GM12873 (cell line): Measurements from ENCODE around the gene B4GALT2.
A peak's percentile ranks its signal among the peaks of the same experiment; 100 is the strongest.

Source experiments
- CTCF ChIP-seq: IDR thresholded peaks from 2 replicates; pipeline ENCODE4 v1.5.1; 2012; ENCODE audit warnings: low read depth, mild to moderate bottlenecking, moderate library complexity, low read length, control low read depth; ENCODE audit not compliant: insufficient read depth; ENCODE audit errors: missing control alignments

The B4GALT2 gene

GRCh38 chr1:43973981-43974442 lies 5.0 kb upstream of the B4GALT2 start:
- no peak for TF ChIP-seq CTCF

DNA sequence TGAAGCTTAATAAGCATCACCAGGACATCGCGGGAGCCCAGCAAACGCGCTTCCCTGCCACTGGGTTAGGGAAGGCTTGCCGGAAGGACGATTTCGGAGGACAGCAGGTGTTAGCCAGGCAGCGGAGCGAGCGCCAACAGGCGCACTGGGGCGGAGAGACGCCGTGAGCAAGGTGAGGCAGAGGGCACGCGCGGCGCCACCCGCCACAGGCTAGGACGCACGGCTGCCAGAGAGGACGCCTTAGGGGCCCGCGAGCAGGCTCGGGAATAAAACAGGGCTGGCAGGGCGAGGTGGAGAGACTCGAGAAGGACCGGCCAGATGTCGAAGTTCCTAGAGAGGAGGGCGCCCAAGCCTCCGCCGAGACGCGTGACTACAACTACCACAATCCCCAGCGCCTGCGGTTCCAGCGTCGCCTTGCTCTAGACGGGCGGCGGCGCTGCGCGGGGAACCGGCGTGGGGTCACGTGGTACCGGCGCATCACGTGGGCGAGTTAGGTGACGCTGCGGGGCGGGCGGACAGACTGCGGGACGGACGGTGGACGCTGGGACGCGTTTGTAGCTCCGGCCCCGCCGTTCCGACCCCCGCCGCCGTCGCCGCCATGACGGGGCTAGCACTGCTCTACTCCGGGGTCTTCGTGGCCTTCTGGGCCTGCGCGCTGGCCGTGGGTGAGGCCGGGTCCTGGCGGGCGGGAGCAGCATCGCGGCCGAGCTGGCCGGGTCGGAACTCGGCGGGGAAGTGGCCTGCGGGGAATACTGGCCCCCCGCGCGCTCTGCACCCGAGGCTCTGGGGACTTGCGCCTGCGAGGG lies 4.4 kb upstream of the B4GALT2 start, which contains the start of gene ATP6V0B:
TSS of gene ATP6V0B (plus strand) at position 518 of the 806 bp plus-strand sequence. CDS start at position 599, 81 bp downstream.
- TF ChIP-seq CTCF = peak; percentile 4

DNA sequence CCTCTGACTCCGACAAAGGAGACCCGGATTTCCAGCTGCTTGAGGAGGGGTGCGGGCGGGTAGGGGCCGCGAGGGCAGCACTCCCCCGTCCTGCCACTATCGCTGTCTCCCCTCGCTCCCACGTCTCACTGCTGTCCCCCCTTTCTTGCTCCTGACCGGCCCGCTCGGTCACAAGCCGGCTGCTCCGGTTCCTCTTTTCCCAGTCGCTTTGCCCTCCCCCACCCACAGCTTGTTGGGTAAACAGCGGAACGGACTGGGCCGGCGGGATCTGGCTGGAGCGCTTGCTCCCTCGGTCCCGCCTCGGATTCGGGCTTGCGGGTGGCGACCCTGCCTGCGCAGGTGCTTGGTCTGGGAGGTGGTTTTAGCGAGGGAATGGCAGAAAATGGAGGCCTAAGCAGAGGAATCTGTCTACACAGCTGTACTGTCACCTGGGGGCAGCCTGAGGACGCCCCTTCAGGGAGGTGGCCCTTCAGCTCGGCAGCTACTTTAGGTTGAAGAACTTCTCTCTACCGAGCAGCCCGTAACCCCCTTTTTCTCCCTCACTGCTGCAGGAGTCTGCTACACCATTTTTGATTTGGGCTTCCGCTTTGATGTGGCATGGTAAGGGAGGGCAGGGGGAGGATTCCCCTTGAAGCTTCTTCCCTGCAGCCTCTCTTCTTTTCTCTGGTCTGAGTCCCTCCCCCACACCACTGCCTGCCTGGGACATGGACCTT lies 3.6 kb upstream of the B4GALT2 start:
- no peak for TF ChIP-seq CTCF

DNA sequence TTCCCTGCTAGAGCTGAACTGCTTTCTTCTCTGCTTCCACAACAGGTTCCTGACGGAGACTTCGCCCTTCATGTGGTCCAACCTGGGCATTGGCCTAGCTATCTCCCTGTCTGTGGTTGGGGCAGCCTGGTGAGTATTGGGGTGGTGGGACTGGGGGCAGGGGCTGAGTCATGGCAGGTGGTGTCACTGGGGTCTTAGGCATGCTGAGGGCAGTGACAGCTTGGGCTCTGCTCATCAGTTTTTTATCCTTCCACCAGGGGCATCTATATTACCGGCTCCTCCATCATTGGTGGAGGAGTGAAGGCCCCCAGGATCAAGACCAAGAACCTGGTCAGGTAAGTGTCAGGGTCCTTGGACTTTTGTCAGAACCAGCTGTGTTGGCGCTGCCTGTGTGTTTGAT lies 3.0 kb upstream of the B4GALT2 start:
- TF ChIP-seq CTCF = no peak

- TF ChIP-seq CTCF = no peak
These were observed 2.1 kb upstream of the B4GALT2 start for GRCh38 chr1:43976890-43977289.

- TF ChIP-seq CTCF = no peak
These were observed 1.4 kb upstream of the B4GALT2 start for GRCh38 chr1:43977376-43978263.

GRCh38 chr1:43978264-43978550 lies 803 bp upstream of the B4GALT2 start:
- no peak for TF ChIP-seq CTCF
